Coronary artery (tissue), 2 donors: Measurements from ENCODE around the gene METAP1.

Experiments
- DNase-seq: peaks from one replicate; pipeline ENCODE4 v3.0.0-alpha.2; 2017; ENCODE audit warnings: low spot score
- H3K27ac ChIP-seq, 2 donors: fragments of 200-600 bp; sonication (generic); one replicate each; pipeline ENCODE4 v1.5.1; 2016 to 2019
- H3K4me3 ChIP-seq: fragments of 200-600 bp; sonication (generic); 2 replicates; pipeline ENCODE4 v1.5.1; 2016; ENCODE audit warnings: mild to moderate bottlenecking, moderate library complexity
- CTCF ChIP-seq: fragments of 200-600 bp; sonication (generic); IDR thresholded peaks from one replicate; pipeline ENCODE4 v1.5.1; 2019; ENCODE audit warnings: antibody characterized with exemption

Gene METAP1

GRCh38 chr4:99071159-99071558 is 75.6 kb downstream of the METAP1 start:
- no peak for DNase-seq
- no peak overlapping the region for H3K4me3 ChIP-seq
- no peak for TF ChIP-seq CTCF
- H3K27ac ChIP-seq, result no peak overlapping the region

- DNase-seq, result no peak
- no peak for TF ChIP-seq CTCF
- Histone ChIP-seq H3K27ac (no peak overlapping the region), H3K4me3 (no peak overlapping the region)
These were observed 79.3 kb downstream of the METAP1 start for GRCh38 chr4:99074816-99075215.

GRCh38 chr4:99076292-99076976 is 80.9 kb downstream of the METAP1 start:
- Histone ChIP-seq H3K27ac (no peak overlapping the region), H3K4me3 (no peak overlapping the region)
- TF ChIP-seq CTCF, result no peak
- DNase-seq, result no peak

GRCh38 chr4:99077177-99077576 is 81.7 kb downstream of the METAP1 start:
- DNase-seq, result no peak
- H3K4me3 ChIP-seq, result no peak overlapping the region
- no peak overlapping the region for H3K27ac ChIP-seq
- TF ChIP-seq CTCF, result no peak

GRCh38 chr4:99078336-99078735 is 82.8 kb downstream of the METAP1 start:
- no peak overlapping the region for H3K27ac ChIP-seq
- H3K4me3 ChIP-seq, result no peak overlapping the region
- DNase-seq, result no peak
- no peak for TF ChIP-seq CTCF

- H3K4me3 ChIP-seq, result no peak overlapping the region
- H3K27ac ChIP-seq, result no peak overlapping the region
- TF ChIP-seq CTCF, result no peak
- no peak for DNase-seq
These were observed 83.6 kb downstream of the METAP1 start for GRCh38 chr4:99078931-99079624.
